ENCODE data around the gene FRMD5.
A peak's percentile ranks its signal among the peaks of the same experiment; 100 is the strongest.
"Not testable (repeated sequence)": the region's sequence is repeated elsewhere in the genome, so short reads cannot be mapped to it uniquely, and the experiment has no call there.

The FRMD5 gene

GRCh38 chr15:43881245-43881644 is 313.8 kb downstream of the FRMD5 start:
- no peak for DNase-seq

GRCh38 chr15:43880406-43881194 is 314.5 kb downstream of the FRMD5 start:
- no peak for DNase-seq

- no peak for DNase-seq
Measured at GRCh38 chr15:43879386-43880355, 315.4 kb downstream of the FRMD5 start.

GRCh38 chr15:43878446-43878845 is 316.6 kb downstream of the FRMD5 start:
- no peak for DNase-seq

- no peak for DNase-seq
Measured at GRCh38 chr15:43877371-43877770, 317.7 kb downstream of the FRMD5 start.

GRCh38 chr15:43876872-43877271 is 318.2 kb downstream of the FRMD5 start:
- no peak for DNase-seq

- no peak for DNase-seq
Measured at GRCh38 chr15:43873651-43874050, 321.4 kb downstream of the FRMD5 start.

GRCh38 chr15:43872416-43873020 is 322.6 kb downstream of the FRMD5 start:
- DNase-seq, result peak; percentile 53

- no peak for DNase-seq
Measured at GRCh38 chr15:43871835-43872234, 323.2 kb downstream of the FRMD5 start.

- no peak for DNase-seq
Measured at GRCh38 chr15:43868406-43868805, 326.7 kb downstream of the FRMD5 start.

GRCh38 chr15:43867096-43867495 is 328.0 kb downstream of the FRMD5 start:
- DNase-seq, result no peak

GRCh38 chr15:43866636-43867035 is 328.4 kb downstream of the FRMD5 start:
- not testable (repeated sequence) for DNase-seq

- DNase-seq, result no peak
Measured at GRCh38 chr15:43859546-43859945, 335.5 kb downstream of the FRMD5 start.

- DNase-seq, result no peak
Measured at GRCh38 chr15:43854801-43855200, 340.3 kb downstream of the FRMD5 start.

- no peak for DNase-seq
Measured at GRCh38 chr15:43852607-43853006, 342.5 kb downstream of the FRMD5 start.

- no peak for DNase-seq
Measured at GRCh38 chr15:43851251-43851650, 343.8 kb downstream of the FRMD5 start.

GRCh38 chr15:43845421-43845820 is 349.6 kb downstream of the FRMD5 start:
- no peak for DNase-seq

- not testable (repeated sequence) for DNase-seq
Measured at GRCh38 chr15:43832485-43832884, 362.6 kb downstream of the FRMD5 start.

GRCh38 chr15:43831519-43832052 is 363.5 kb downstream of the FRMD5 start:
- not testable (repeated sequence) for DNase-seq

GRCh38 chr15:43830691-43831275 is 364.3 kb downstream of the FRMD5 start:
- DNase-seq, result not testable (repeated sequence)

GRCh38 chr15:43829951-43830540 is 365.0 kb downstream of the FRMD5 start:
- DNase-seq, result not testable (repeated sequence)

- DNase-seq, result no peak
Measured at GRCh38 chr15:43828061-43828657, 366.9 kb downstream of the FRMD5 start.

Data from right forelimb (tissue), 1 donor.